Spinal cord (tissue), 10 donors: ENCODE data around the gene HIVEP1. TPM values are rescaled to one million over a fixed set of nuclear protein-coding genes. Genes with fewer than 3 reads are reported as not detected.

Experiments used
- DNase-seq, 6 donors: peaks; one replicate each; pipeline versions ENCODE4 v3.0.0 to v3.0.0-alpha.2; 2013 to 2015; ENCODE audit warnings: low spot score in 6 of 6, low read depth in 4 of 6
- H3K27ac ChIP-seq: one replicate; pipeline ENCODE4 v1.5.1; 2013; ENCODE audit warnings: low read depth, low read length, control low read depth
- H3K27me3 ChIP-seq: one replicate; pipeline ENCODE4 v1.6.1; 2013; ENCODE audit warnings: low read length; ENCODE audit not compliant: control insufficient read depth, insufficient read depth
- H3K36me3 ChIP-seq: one replicate; pipeline ENCODE4 v1.6.1; 2013; ENCODE audit warnings: low read length; ENCODE audit not compliant: control insufficient read depth, insufficient read depth
- H3K4me1 ChIP-seq: one replicate; pipeline ENCODE4 v1.6.1; 2013; ENCODE audit warnings: low read length; ENCODE audit not compliant: control insufficient read depth, insufficient read depth
- H3K4me3 ChIP-seq: one replicate; pipeline ENCODE4 v1.5.1; 2013; ENCODE audit warnings: low read depth, low read length, control low read depth
- H3K9me3 ChIP-seq: one replicate; pipeline ENCODE4 v1.6.1; 2013; ENCODE audit warnings: low read length; ENCODE audit not compliant: control insufficient read depth, insufficient read depth
- WGBS: methylation state at CpG from one replicate; pipeline ENCODE4 v1.1.5; 2013; ENCODE audit warnings: missing lambda C conversion rate; ENCODE audit not compliant: insufficient coverage; 5-methylcytosine and 5-hydroxymethylcytosine counted together
- polyA plus RNA-seq, 2 donors: library from polyadenylated mRNA; unstranded; fragments of 120-200 nt; gene quantifications; one replicate each; pipeline ENCODE4 v1.2.1, GENCODE V29; 2013; ENCODE audit not compliant: insufficient read length in 2 of 2
- total RNA-seq, 2 donors: library from RNA; depleted of rRNA in 1 of 2; stranded (reverse); fragments of 120-200 nt in 1 of 2; fragments of >200 nt in 1 of 2; gene quantifications; one replicate each; pipeline versions ENCODE4 v1.2.3 to v1.2.4, GENCODE V29; 2013 to 2014
- donor health status: healthy.

HIVEP1 gene
- total and polyA plus RNA-seq, 4 donors: 20.4 to 29.6 (median 22.5) TPM

- Histone ChIP-seq H3K4me3 (no peak overlapping the region), H3K27ac (no peak overlapping the region), H3K4me1 (no peaks in the 10 kb centered on the region), H3K27me3 (no peaks in the 10 kb centered on the region), H3K9me3 (peaks cover 3% of the 10 kb centered on the region), H3K36me3 (no peaks in the 10 kb centered on the region)
- WGBS: 86% methylated on average over 5 of the region's 5 CpGs
- DNase-seq: peak in 2 of 6 donors; percentile 42 to 58
Observed at GRCh38 chr6:12034837-12035236, 22.7 kb downstream of the HIVEP1 start.

DNA sequence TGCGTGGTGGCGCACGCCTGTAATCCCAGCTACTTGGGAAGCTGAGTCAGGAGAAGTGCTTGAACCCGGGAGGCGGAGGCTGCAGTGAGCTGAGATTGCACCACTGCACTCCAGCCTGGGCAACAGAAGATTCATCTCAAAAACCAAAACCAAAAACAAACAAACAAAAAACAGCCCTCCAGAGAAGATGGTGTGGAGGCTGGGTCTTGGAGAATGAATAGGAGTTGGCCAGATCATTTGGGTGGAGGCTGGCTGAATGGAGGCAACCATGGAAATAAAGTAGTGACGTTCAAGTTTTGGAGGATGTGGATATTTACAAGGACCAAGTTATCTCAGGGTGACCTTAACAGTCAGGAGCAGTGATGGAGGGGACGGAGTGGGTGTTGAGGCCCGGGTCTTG lies 24.7 kb downstream of the HIVEP1 start:
- 98% methylated on average over 6 of the region's 8 CpGs for WGBS
- H3K9me3 ChIP-seq: no peaks in the 10 kb centered on the region
- H3K27ac ChIP-seq: no peak overlapping the region

DNA sequence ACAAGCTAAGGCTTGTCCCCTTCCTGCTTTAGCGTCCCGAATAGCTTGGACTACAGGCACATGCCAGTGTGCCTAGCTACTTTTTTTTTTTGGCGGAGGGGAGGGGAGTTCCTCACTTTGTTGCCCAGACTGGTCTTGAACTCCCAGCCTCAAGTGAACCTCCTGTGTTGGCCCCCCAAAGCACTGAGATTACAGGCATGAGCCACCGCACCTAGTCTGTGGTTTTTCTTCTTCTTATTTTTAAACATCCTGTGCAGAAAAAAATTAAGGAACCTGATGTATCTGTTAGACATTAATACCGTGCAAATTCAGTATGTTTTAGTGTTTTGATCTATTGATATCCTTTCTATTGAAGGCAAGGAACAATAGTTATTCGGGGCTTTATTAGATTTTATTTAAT lies 25.7 kb downstream of the HIVEP1 start:
- Histone ChIP-seq H3K36me3 (no peaks in the 10 kb centered on the region), H3K4me1 (no peaks in the 10 kb centered on the region), H3K4me3 (no peak overlapping the region), H3K9me3 (no peaks in the 10 kb centered on the region), H3K27ac (no peak overlapping the region), H3K27me3 (no peaks in the 10 kb centered on the region)
- no peak for DNase-seq
- WGBS: no CpG with 5 or more reads among the region's 6 CpGs

More for the DNA sequence above, 24.7 kb downstream of the HIVEP1 start:
- H3K4me3 ChIP-seq: no peak overlapping the region
- no peaks in the 10 kb centered on the region for H3K27me3 ChIP-seq
- H3K4me1 ChIP-seq: no peaks in the 10 kb centered on the region
- no peak for DNase-seq
- H3K36me3 ChIP-seq: no peaks in the 10 kb centered on the region

DNA sequence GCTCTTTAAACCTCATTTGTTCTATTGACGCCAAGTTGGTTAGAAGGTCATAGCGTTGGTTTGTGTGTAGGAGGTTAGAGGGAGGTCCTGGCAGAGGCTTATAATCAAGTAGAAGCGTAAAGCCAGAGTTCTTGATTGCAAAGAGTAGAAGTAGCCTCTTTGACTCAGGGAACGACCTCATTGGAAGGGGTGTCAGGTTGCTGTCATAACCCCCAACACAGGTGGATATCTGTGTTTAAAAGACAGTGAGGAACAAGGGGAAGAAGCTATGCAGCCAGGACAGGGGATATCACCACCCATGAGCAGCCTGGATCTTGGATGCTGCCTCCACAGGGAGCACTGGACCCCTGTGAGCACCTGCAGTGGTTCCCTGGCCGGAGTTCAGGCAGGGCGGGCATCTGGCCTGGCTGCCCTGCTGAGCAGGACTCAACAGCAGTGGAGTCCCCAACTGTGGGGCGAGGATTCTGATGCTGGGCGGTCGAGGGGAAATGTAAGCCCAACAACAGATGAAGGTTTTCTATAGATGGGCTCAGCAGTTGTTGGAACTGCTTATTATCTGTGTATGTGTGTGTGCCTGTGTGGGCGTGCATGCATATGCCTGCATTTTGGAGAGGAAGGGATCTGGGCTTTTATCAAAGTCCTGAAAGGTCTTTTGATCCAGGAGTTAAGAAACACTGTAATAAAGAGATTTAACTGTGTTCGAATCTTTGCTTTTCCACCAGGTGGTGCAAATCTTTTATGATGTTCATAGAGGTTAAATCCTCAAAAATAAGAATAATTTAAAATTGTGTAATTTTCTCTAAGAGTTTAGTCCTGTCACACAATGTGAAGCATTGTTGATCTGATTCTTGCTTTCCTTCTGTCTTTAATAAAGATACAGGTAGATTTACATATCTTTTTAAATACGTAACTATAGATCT lies 27.7 kb downstream of the HIVEP1 start:
- Histone ChIP-seq H3K4me1 (peaks cover 6% of the 10 kb centered on the region), H3K36me3 (no peaks in the 10 kb centered on the region), H3K27ac (no peak overlapping the region), H3K9me3 (no peaks in the 10 kb centered on the region), H3K27me3 (no peaks in the 10 kb centered on the region), H3K4me3 (no peak overlapping the region)
- DNase-seq: no peak
- 66% methylated on average over 10 of the region's 12 CpGs for WGBS

GRCh38 chr6:12047304-12047703 lies 35.2 kb downstream of the HIVEP1 start:
- H3K27me3 ChIP-seq: no peaks in the 10 kb centered on the region
- no peak overlapping the region for H3K4me3 ChIP-seq
- 85% methylated on average over 8 of the region's 9 CpGs for WGBS
- no peak overlapping the region for H3K27ac ChIP-seq
- H3K36me3 ChIP-seq: peaks cover 3% of the 10 kb centered on the region
- no peak for DNase-seq
- H3K4me1 ChIP-seq: peaks cover 7% of the 10 kb centered on the region
- no peaks in the 10 kb centered on the region for H3K9me3 ChIP-seq

DNA sequence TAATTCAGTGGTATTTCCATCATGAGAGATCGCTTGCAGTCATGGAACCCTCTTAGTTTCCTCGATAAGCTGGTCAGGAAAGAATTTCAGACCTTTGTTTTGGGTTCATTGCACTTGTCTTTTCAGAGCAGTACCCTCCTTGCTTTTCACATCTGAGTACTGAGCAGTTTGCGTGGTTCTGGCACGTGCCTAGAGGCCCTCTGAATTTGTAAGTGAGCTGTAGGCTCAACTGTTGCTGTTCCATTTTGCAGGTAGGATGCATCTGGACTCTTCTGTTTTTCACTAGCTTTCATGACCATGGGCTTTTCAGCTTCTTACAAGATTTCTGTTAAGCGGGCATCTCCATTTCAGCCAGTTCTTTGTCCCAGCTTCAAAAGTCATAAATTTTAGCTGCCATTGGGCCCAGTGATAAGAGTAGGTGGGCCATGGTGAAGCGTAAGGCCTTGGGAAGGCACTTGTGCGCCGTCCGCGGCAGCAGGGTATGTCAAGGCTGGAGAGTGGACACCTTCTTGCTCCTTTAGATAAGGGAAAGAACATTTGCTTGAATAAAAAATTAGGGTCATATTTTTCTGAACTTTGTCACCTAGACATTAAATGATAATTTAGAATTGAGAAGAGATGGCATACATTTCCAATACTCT lies 35.8 kb downstream of the HIVEP1 start:
- WGBS: 97% methylated on average over 5 of the region's 10 CpGs
- Histone ChIP-seq H3K9me3 (no peaks in the 10 kb centered on the region), H3K4me3 (no peak overlapping the region), H3K27ac (no peak overlapping the region), H3K4me1 (peaks cover 7% of the 10 kb centered on the region), H3K36me3 (peaks cover 3% of the 10 kb centered on the region), H3K27me3 (no peaks in the 10 kb centered on the region)
- no peak for DNase-seq

DNA sequence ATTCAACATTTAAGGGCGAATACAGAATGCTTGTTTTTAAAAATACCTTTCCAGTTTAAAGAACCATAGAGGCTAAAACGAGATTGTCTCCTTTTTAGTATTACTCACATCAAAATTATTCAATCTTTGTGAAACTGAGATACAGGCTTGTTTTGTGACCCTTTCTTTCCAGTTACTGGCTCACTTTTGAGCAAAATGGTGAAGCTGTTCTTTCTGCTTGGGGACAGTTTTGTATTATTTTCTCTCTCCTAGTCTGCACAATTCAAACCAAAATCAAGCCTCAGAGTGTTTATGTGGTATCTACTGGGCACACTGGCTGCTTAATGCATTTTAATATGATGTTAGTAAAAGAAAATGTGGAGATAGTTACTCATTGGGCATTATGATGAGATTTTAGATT lies 36.5 kb downstream of the HIVEP1 start:
- Histone ChIP-seq H3K9me3 (no peaks in the 10 kb centered on the region), H3K27ac (no peak overlapping the region), H3K36me3 (peaks cover 3% of the 10 kb centered on the region), H3K4me3 (no peak overlapping the region), H3K27me3 (no peaks in the 10 kb centered on the region), H3K4me1 (peaks cover 7% of the 10 kb centered on the region)
- DNase-seq: no peak
- no CpG with 5 or more reads among the region's 2 CpGs for WGBS

DNA sequence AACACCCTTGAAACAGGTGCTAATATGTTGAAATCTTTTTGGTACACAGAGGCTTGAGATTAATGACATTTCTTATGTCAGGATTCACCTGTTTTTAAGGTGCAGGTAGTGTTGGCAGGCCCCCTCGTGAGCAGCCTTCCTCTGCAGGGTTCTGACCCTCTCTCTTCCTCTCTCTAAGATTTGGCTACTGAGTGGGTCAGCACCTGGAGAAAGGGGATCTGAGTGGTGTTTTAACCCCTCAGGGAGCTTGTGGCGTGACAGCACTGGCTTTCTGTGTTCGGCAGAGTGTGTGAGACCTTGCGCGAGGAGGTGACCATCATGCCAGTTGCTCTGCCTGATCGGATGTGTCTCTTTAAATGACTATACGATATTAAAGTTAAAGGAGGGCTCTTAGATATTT lies 37.1 kb downstream of the HIVEP1 start:
- 85% methylated on average over 3 of the region's 7 CpGs for WGBS
- no peak overlapping the region for H3K27ac ChIP-seq
- H3K9me3 ChIP-seq: no peaks in the 10 kb centered on the region
- peaks cover 3% of the 10 kb centered on the region for H3K36me3 ChIP-seq
- no peaks in the 10 kb centered on the region for H3K27me3 ChIP-seq
- no peak for DNase-seq
- H3K4me3 ChIP-seq: no peak overlapping the region
- peaks cover 7% of the 10 kb centered on the region for H3K4me1 ChIP-seq

DNA sequence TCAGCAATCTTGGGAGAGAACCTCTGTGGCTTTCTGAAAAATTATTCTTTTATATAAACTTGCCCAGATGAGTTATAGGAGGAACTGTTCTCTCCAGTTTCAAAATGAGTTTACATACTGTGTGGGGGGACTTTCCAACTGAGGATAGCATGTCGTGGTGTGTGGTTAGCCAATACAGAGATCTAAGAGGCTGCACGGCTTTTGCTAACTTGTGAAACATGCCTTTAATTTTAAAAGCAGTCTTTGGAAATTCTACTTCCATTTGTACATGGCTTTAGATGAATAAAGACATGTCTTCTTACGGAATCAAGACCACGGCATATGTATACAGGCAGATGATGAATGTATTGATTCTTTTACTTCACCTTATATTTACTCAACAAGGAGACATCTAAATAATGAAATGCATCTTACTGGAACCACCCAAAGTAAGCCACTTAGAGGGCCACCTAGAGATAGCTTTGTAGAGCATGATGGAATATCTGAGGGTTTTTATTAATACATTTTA lies 39.8 kb downstream of the HIVEP1 start:
- no peak overlapping the region for H3K27ac ChIP-seq
- WGBS: 33% methylated on average over 1 of the region's 4 CpGs
- no peaks in the 10 kb centered on the region for H3K4me1 ChIP-seq
- no peaks in the 10 kb centered on the region for H3K9me3 ChIP-seq
- no peaks in the 10 kb centered on the region for H3K27me3 ChIP-seq
- no peak for DNase-seq
- peaks cover 3% of the 10 kb centered on the region for H3K36me3 ChIP-seq
- no peak overlapping the region for H3K4me3 ChIP-seq
